Upper lobe of left lung (tissue), 6 donors: ENCODE results near the gene TMIGD3. TPM values are rescaled to one million over a fixed set of nuclear protein-coding genes. Genes with fewer than 3 reads are reported as not detected.

Experiments
- ATAC-seq, 2 donors: fragments of 200-7000 bp; cut with Tn5 transposase; one replicate each; pipeline ENCODE4 v1.9.1; 2022; ENCODE audit warnings: mild to moderate bottlenecking in 2 of 2, moderate library complexity in 2 of 2; ENCODE audit not compliant: low FRiP score in 2 of 2
- DNase-seq, 2 donors: peaks; one replicate each; pipeline ENCODE4 v3.0.0-alpha.2; 2019 to 2020
- H3K27ac ChIP-seq, 4 donors: fragments of 200-600 bp; sonication (generic); one replicate each; pipeline ENCODE4 v1.5.1; 2016 to 2019
- H3K27me3 ChIP-seq, 4 donors: fragments of 200-600 bp; sonication (generic); one replicate each; pipeline ENCODE4 v1.5.1; 2017 to 2019
- H3K36me3 ChIP-seq, 4 donors: fragments of 200-600 bp; sonication (generic); one replicate each; pipeline ENCODE4 v1.5.1; 2016 to 2019
- H3K4me1 ChIP-seq, 4 donors: fragments of 200-600 bp; sonication (generic); one replicate each; pipeline ENCODE4 v1.5.1; 2018 to 2019
- H3K4me3 ChIP-seq, 4 donors: fragments of 200-600 bp; sonication (generic); one replicate each; pipeline ENCODE4 v1.5.1; 2017 to 2019; ENCODE audit warnings: mild to moderate bottlenecking in 2 of 4, moderate library complexity in 1 of 4
- H3K9me3 ChIP-seq, 4 donors: fragments of 200-600 bp; sonication (generic); one replicate each; pipeline ENCODE4 v1.5.1; 2018 to 2019
- EP300 ChIP-seq, 4 donors: sonication (generic); formaldehyde crosslinking; IDR thresholded peaks; one replicate each; pipeline ENCODE4 v1.5.1; 2017; ENCODE audit warnings: antibody characterized with exemption in 4 of 4, control low read depth in 2 of 4
- POLR2A ChIP-seq, 4 donors: fragments of 450-650 bp; IDR thresholded peaks; one replicate each; pipeline ENCODE4 v1.5.1; 2016 to 2017; ENCODE audit warnings: antibody characterized with exemption in 4 of 4, mild to moderate bottlenecking in 2 of 4
- POLR2AphosphoS5 ChIP-seq, 2 donors: sonication (generic); formaldehyde crosslinking; IDR thresholded peaks; one replicate each; pipeline ENCODE4 v1.5.1; 2017; ENCODE audit warnings: antibody characterized with exemption in 2 of 2
- WGBS, 2 donors: methylation state at CpG; one replicate each; pipeline ENCODE4 v1.1.5; 2017 to 2018; 5-methylcytosine and 5-hydroxymethylcytosine counted together
- total RNA-seq, 6 donors: library from RNA; depleted of rRNA in 4 of 6; stranded (reverse); fragments of >200 nt in 4 of 6; gene quantifications; one replicate each; pipeline versions ENCODE4 v1.1.0 to v1.2.1, GENCODE V29; 2016 to 2021
- TF ChIP-seq, protein P1 (sequence below), 6 experiments: fragments of 450-650 bp in 4 of 6; fragments of 200-600 bp in 2 of 6; sonication (generic) in 2 of 6; IDR thresholded peaks; one replicate each; pipeline ENCODE4 v1.5.1; 2016 to 2019; ENCODE audit warnings: antibody characterized with exemption in 6 of 6
- donor health status: DM: no; HTN: no; CAD: no; lungs with moderate emphysema.
- donor health status: DM: no; HTN: yes; CAD: no; lungs with severe emphysema.

Gene TMIGD3
- total RNA-seq, 6 donors from 2014 or later, result 2.0 to 36.7 (median 4.6) TPM

DNA sequence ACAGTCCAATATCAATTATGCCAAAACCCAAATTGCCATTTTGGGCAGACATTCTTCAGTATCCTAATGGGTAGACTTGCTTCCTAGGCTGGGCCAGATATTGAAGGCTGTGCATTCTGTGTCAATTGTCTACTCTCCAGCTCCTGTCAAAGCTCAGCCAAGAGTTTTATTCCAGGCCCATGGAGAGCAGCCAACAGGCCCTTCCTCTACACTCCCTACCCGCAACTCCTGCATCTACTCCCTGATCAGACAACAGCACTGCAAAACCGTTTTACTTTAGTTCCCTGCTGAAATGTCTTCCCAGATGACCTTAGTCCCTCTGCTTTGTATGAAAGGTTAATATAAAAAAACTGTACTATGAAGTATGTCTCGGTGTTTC, 6.6 kb upstream of the TMIGD3 start:
- H3K27ac ChIP-seq, result peak overlapping the region in 3 of 4 donors; percentile 5 to 98 (median 93)
- no peak overlapping the region for H3K4me3 ChIP-seq
- ATAC-seq (no peak), DNase-seq (no peak)
- TF ChIP-seq POLR2A (IDR thresholded peaks at IDR 0.05) (no peak), EP300 (IDR thresholded peaks at IDR 0.05) (no peak)
- TF ChIP-seq, protein P1, sequence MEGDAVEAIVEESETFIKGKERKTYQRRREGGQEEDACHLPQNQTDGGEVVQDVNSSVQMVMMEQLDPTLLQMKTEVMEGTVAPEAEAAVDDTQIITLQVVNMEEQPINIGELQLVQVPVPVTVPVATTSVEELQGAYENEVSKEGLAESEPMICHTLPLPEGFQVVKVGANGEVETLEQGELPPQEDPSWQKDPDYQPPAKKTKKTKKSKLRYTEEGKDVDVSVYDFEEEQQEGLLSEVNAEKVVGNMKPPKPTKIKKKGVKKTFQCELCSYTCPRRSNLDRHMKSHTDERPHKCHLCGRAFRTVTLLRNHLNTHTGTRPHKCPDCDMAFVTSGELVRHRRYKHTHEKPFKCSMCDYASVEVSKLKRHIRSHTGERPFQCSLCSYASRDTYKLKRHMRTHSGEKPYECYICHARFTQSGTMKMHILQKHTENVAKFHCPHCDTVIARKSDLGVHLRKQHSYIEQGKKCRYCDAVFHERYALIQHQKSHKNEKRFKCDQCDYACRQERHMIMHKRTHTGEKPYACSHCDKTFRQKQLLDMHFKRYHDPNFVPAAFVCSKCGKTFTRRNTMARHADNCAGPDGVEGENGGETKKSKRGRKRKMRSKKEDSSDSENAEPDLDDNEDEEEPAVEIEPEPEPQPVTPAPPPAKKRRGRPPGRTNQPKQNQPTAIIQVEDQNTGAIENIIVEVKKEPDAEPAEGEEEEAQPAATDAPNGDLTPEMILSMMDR (IDR thresholded peaks at IDR 0.05), result no peak
- no peaks in the 10 kb centered on the region for H3K36me3 ChIP-seq
- no peaks in the 10 kb centered on the region for H3K27me3 ChIP-seq
- H3K4me1 ChIP-seq, result peaks cover 61 to 94% (median 68%) of the 10 kb centered on the region in 4 donors
- WGBS, 2 donors, result 49 to 51% methylated on average over 3 of the region's 3 CpGs
- no peaks in the 10 kb centered on the region for H3K9me3 ChIP-seq

DNA sequence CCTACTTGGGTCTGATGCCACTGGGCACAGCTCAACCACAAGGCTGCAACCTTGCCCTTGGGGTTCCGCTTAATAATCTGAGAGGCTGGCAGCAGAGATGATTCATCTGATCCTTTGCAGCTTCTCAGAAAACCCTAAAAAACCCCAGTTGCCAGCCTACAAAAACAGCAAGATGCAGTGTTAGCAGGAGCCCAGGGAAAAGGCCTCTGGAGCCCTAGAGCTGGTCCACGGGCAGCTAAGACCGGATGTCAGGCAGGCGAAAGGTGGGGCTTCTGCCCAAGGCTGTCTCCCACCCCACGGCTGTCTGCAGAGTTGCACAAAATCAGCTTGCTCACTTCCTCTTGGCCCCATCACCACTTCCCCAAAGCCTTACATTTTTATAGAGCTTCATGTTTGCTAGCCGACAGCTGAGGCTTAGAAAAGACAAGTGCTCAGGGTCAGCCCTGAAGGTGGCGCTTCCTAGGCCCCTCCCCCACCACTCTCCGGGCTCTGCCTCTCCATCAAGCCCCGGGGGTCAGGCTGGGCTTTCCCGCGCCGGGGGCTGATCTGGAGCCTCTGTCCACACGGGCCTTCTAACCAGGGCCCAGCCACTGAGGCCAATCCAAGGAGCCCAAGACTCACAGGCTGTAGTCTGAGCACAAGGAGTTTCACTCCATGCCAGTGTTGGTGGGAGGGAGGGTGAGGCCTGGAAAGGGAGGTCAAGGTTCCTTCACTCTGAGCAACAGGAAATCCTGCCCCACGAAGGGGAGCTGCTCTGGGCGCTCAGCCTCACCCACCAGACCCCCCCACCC, 4.2 kb upstream of the TMIGD3 start:
- H3K27ac ChIP-seq, result peak overlapping the region; percentile 93 to 98 (median 94)
- H3K27me3 ChIP-seq, result no peaks in the 10 kb centered on the region
- 0 to 6% methylated on average over 4 to 15 of the region's 15 CpGs for WGBS, 2 donors
- H3K4me3 ChIP-seq, result peak overlapping the region in 3 of 4 donors; percentile 19 to 36 (median 34)
- no peak for TF ChIP-seq EP300 (IDR thresholded peaks at IDR 0.05)
- TF ChIP-seq POLR2A (IDR thresholded peaks at IDR 0.05), result peak in 2 of 4 donors; percentile 20 to 59
- peak in 1 of 2 donors; percentile 57 for TF ChIP-seq POLR2AphosphoS5 (IDR thresholded peaks at IDR 0.05)
- peak; percentile 86 to 87 for ATAC-seq
- H3K4me1 ChIP-seq, result peaks cover 45 to 85% (median 60%) of the 10 kb centered on the region in 4 donors
- peak; percentile 85 to 90 for DNase-seq
- H3K36me3 ChIP-seq, result no peaks in the 10 kb centered on the region
- H3K9me3 ChIP-seq, result no peaks in the 10 kb centered on the region

DNA sequence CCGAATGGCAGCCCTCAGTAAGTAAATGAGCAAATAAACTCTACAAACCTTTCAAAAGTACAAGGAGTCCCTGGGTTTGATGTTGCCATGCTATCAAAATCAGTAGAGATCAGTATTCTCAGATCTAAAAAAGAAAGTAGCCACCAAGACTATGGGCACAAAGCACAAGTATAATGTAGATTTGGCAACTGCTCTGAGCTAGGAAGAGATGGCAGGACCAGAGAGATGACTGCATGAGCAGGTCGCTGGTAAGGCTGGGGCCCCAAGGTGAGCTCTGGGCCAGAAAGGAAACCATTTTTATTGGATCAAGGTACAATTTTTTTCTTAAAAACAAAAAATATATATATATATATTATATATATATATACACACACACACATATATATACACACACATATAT, 3.1 kb upstream of the TMIGD3 start:
- Histone ChIP-seq H3K9me3 (no peaks in the 10 kb centered on the region), H3K4me1 (peaks cover 39 to 76% (median 55%) of the 10 kb centered on the region in 4 donors), H3K27ac (peak overlapping the region; percentile 93 to 98 (median 94)), H3K36me3 (no peaks in the 10 kb centered on the region), H3K27me3 (no peaks in the 10 kb centered on the region), H3K4me3 (no peak overlapping the region)
- WGBS, 2 donors, result 35 to 45% methylated on average over 2 of the region's 2 CpGs
- ATAC-seq, result no peak
- TF ChIP-seq POLR2AphosphoS5 (IDR thresholded peaks at IDR 0.05), result no peak
- no peak for TF ChIP-seq EP300 (IDR thresholded peaks at IDR 0.05)
- TF ChIP-seq POLR2A (IDR thresholded peaks at IDR 0.05), result no peak
- TF ChIP-seq, protein P1 (IDR thresholded peaks at IDR 0.05), result no peak
- no peak for DNase-seq

DNA sequence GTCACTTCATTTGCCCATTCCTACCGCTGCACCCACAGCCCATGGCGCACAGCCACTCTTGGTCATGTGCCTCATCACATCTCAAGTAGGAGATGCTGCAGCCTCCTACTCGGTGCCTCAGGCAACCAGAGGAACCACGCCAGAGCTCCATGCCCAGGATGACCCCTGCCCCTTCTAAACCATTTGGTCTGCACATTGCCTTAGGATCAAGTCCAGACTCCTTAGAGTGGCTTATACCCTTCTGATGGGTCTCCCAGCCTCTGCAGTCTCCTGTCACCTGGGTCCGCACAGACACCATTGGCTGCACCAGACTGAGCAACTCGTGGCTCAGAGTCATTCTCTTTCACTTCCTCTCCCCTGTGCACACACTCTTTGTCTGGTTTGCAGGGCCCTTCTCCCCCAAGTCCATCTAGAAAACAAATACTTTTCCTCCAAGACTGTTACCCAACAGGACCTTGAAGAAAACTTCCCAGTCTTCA, 2.2 kb upstream of the TMIGD3 start:
- Histone ChIP-seq H3K9me3 (no peaks in the 10 kb centered on the region), H3K27me3 (no peaks in the 10 kb centered on the region), H3K4me3 (no peak overlapping the region), H3K27ac (peak overlapping the region; percentile 93 to 98 (median 94)), H3K36me3 (no peaks in the 10 kb centered on the region), H3K4me1 (peaks cover 38 to 67% (median 51%) of the 10 kb centered on the region in 4 donors)
- peak in 1 of 4 donors; percentile 64 for TF ChIP-seq POLR2A (IDR thresholded peaks at IDR 0.05)
- no peak for TF ChIP-seq EP300 (IDR thresholded peaks at IDR 0.05)
- no peak for TF ChIP-seq POLR2AphosphoS5 (IDR thresholded peaks at IDR 0.05)
- TF ChIP-seq, protein P1 (IDR thresholded peaks at IDR 0.05), result no peak
- WGBS, 2 donors, result 77% methylated on average over 4 to 6 of the region's 6 CpGs
- ATAC-seq (peak in 1 of 2 donors; percentile 20), DNase-seq (peak in 1 of 2 donors; percentile 70)

DNA sequence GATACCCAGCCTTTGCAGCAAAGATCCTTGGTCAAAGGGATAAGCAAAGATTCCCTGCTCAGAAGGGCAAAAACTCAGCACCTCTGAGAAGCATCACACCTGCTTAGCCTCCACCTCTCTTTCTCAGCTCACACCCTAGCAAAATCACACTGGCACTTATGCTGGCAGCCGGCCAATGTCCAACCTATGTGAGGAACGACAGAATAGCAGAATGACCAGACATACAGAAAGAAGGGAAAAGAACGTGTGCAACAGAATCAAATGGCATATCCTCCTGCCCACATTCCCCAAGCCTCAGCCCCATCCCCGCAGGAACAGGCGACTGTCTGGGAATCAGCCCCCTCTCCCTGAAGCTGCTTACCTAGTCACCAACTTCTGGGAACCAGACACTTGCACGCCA, 664 bp upstream of the TMIGD3 start:
- no peak overlapping the region for H3K4me3 ChIP-seq
- H3K27me3 ChIP-seq, result no peaks in the 10 kb centered on the region
- ATAC-seq, result no peak
- peaks cover 27 to 51% (median 38%) of the 10 kb centered on the region in 4 donors for H3K4me1 ChIP-seq
- 64 to 73% methylated on average over 6 of the region's 6 CpGs for WGBS, 2 donors
- H3K27ac ChIP-seq, result peak overlapping the region; percentile 24 to 93 (median 58)
- H3K9me3 ChIP-seq, result no peaks in the 10 kb centered on the region
- no peak for TF ChIP-seq EP300 (IDR thresholded peaks at IDR 0.05)
- no peak for TF ChIP-seq POLR2A (IDR thresholded peaks at IDR 0.05)
- TF ChIP-seq, protein P1 (IDR thresholded peaks at IDR 0.05), result no peak
- TF ChIP-seq POLR2AphosphoS5 (IDR thresholded peaks at IDR 0.05), result no peak
- DNase-seq, result no peak
- no peaks in the 10 kb centered on the region for H3K36me3 ChIP-seq
